HepG2 (cell line): ENCODE results near the gene PHTF2. TPM values are rescaled to one million over a fixed set of nuclear protein-coding genes. Genes with fewer than 3 reads are reported as not detected.

ENCODE experiments used
- ATAC-seq: fragments of 200-7000 bp; cut with Tn5 transposase; 3 replicates; pipeline ENCODE4 v1.9.1; 2020; ENCODE audit warnings: mild to moderate bottlenecking, moderate library complexity
- BruUV-seq: library from RNA; stranded (reverse); fragments of 400-500 nt; replicated peaks from 2 replicates; lab custom pipeline; 2021; lab: Mats Ljungman, UMichigan
- CTCF ChIA-PET: fragments of 300-600 bp; formaldehyde crosslinking; extraction: SDS; loops from one replicate; lab custom pipeline; 2021; ENCODE audit warnings: low total read pairs, inconsistent platforms, low intra/inter-chr PET ratio; lab: Yijun Ruan, JAX
- POLR2A ChIA-PET: fragments of 350-600 bp; sonication (Branson Sonifier 250); formaldehyde crosslinking; loops from one replicate; lab custom pipeline; 2020; ENCODE audit warnings: antibody characterized with exemption, inconsistent platforms; lab: Yijun Ruan, JAX
- DNase-seq: peaks from one replicate; pipeline ENCODE4 v3.0.0-alpha.2; 2015; ENCODE audit warnings: low spot score
- FAIRE-seq: peaks from 3 replicates; lab custom pipeline; 2011; peaks lifted over from hg19 to GRCh38; lab: Jason Lieb, UNC
- H2AFZ ChIP-seq: one replicate; pipeline ENCODE4 v1.6.1; 2011; ENCODE audit warnings: low read length, inconsistent platforms
- H3K27ac ChIP-seq: fragments of 300-600 bp; 3 replicates; pipeline ENCODE4 v1.8.0; 2011; ENCODE audit warnings: mixed run types, mild to moderate bottlenecking, mixed read lengths, low read length, inconsistent platforms; ENCODE audit not compliant: insufficient read depth; ENCODE audit errors: extremely low read length
- H3K27me3 ChIP-seq, 2 experiments: fragments of 200-600 bp in 1 of 2; 2 replicates in 1 of 2; 3 replicates in 1 of 2; pipeline versions ENCODE4 v1.6.0 to v1.8.0; 2011; ENCODE audit warnings: low read length in 2 of 2, mild to moderate bottlenecking in 2 of 2, moderate library complexity in 2 of 2, inconsistent platforms in 1 of 2; ENCODE audit not compliant: insufficient read depth in 2 of 2, control insufficient read depth in 1 of 2
- H3K36me3 ChIP-seq, 2 experiments: fragments of 200-600 bp in 1 of 2; replicated peaks in 1 of 2; 2 replicates in 1 of 2; 3 replicates in 1 of 2; pipeline versions ENCODE4 v1.5.1 to v1.8.0; 2011; ENCODE audit warnings: low read length in 2 of 2, inconsistent platforms in 1 of 2; ENCODE audit not compliant: insufficient read depth in 2 of 2, control insufficient read depth in 1 of 2
- H3K4me1 ChIP-seq: 2 replicates; pipeline ENCODE4 v1.5.1; 2012; ENCODE audit warnings: low read length, inconsistent platforms; ENCODE audit not compliant: insufficient read depth
- H3K4me2 ChIP-seq: 2 replicates; pipeline ENCODE4 v1.6.0; 2011; ENCODE audit warnings: low read depth, low read length, inconsistent platforms
- H3K4me3 ChIP-seq, 3 experiments: fragments of 200-600 bp in 1 of 3; sonication (generic), shearing (Covaris generic) in 1 of 3; replicated peaks in 1 of 3; 2 replicates each; pipeline ENCODE4 v1.5.1; 2011 to 2016; ENCODE audit warnings: low read length in 3 of 3, inconsistent platforms in 2 of 3, low read depth in 2 of 3, mild to moderate bottlenecking in 2 of 3, control low read depth in 1 of 3, mixed read lengths in 1 of 3; ENCODE audit not compliant: insufficient read depth in 1 of 3
- H3K79me2 ChIP-seq: one replicate; pipeline ENCODE4 v1.6.1; 2011; ENCODE audit warnings: low read length, inconsistent platforms; ENCODE audit not compliant: insufficient read depth
- H3K9ac ChIP-seq: 2 replicates; pipeline ENCODE4 v1.6.0; 2011; ENCODE audit warnings: mild to moderate bottlenecking, low read depth, low read length, inconsistent platforms; ENCODE audit not compliant: insufficient read depth
- H3K9me3 ChIP-seq: 2 replicates; pipeline ENCODE4 v1.5.1; 2012; ENCODE audit warnings: mild to moderate bottlenecking, low read length
- H4K20me1 ChIP-seq: 2 replicates; pipeline ENCODE4 v1.6.0; 2011; ENCODE audit warnings: inconsistent platforms, mild to moderate bottlenecking, low read length, moderate library complexity; ENCODE audit not compliant: insufficient read depth
- AHR ChIP-seq: IDR thresholded peaks from 2 replicates; pipeline ENCODE4 v1.6.1; 2018; ENCODE audit warnings: missing genetic modification reagents, missing compliant biosample characterization
- KMT2B ChIP-seq: IDR thresholded peaks from 2 replicates; pipeline ENCODE4 v1.6.1; 2016; ENCODE audit warnings: missing genetic modification reagents, missing compliant biosample characterization
- MATR3 ChIP-seq: sonication (generic); formaldehyde crosslinking; IDR thresholded peaks from 2 replicates; pipeline ENCODE4 v1.4.0; 2020; ENCODE audit warnings: missing genetic modification reagents
- NCOR1 ChIP-seq: fragments of 200-600 bp; sonication (generic); IDR thresholded peaks from 2 replicates; pipeline ENCODE4 v1.7.0; 2017; ENCODE audit warnings: antibody characterized with exemption, low read length, borderline replicate concordance
- SNAPC5 ChIP-seq: sonication (generic); formaldehyde crosslinking; IDR thresholded peaks from 2 replicates; pipeline ENCODE4 v1.8.1; 2023; ENCODE audit warnings: mild to moderate bottlenecking, missing genetic modification reagents, borderline replicate concordance
- ZBTB26 ChIP-seq: IDR thresholded peaks from 2 replicates; pipeline ENCODE4 v1.6.1; 2016; ENCODE audit warnings: missing compliant biosample characterization, missing genetic modification reagents, borderline replicate concordance
- ZBTB37 ChIP-seq: sonication (generic); formaldehyde crosslinking; IDR thresholded peaks from 2 replicates; pipeline ENCODE4 v1.4.0; 2020; ENCODE audit warnings: mild to moderate bottlenecking, missing genetic modification reagents
- ZNF224 ChIP-seq: sonication (generic); formaldehyde crosslinking; IDR thresholded peaks from 2 replicates; pipeline ENCODE4 v1.5.0; 2020; ENCODE audit warnings: mild to moderate bottlenecking, missing genetic modification reagents
- ZNF281 ChIP-seq: sonication (generic); formaldehyde crosslinking; IDR thresholded peaks from 2 replicates; pipeline ENCODE4 v1.4.0; 2020; ENCODE audit warnings: missing genetic modification reagents, borderline replicate concordance
- ZNF331 ChIP-seq: sonication (generic); formaldehyde crosslinking; IDR thresholded peaks from 2 replicates; pipeline ENCODE4 v1.4.0; 2020; ENCODE audit warnings: missing genetic modification reagents
- ZNF33A ChIP-seq: sonication (generic); formaldehyde crosslinking; IDR thresholded peaks from 2 replicates; pipeline ENCODE4 v1.5.1; 2020; ENCODE audit warnings: missing genetic modification reagents, mild to moderate bottlenecking, moderate library complexity, borderline replicate concordance
- ZNF34 ChIP-seq: sonication (generic); formaldehyde crosslinking; IDR thresholded peaks from 2 replicates; pipeline ENCODE4 v1.4.0; 2020; ENCODE audit warnings: mild to moderate bottlenecking, missing genetic modification reagents, borderline replicate concordance
- ZNF615 ChIP-seq: sonication (generic); formaldehyde crosslinking; IDR thresholded peaks from 2 replicates; pipeline ENCODE4 v1.5.0; 2020; ENCODE audit warnings: mild to moderate bottlenecking, missing genetic modification reagents, borderline replicate concordance
- ZNF772 ChIP-seq: sonication (generic); formaldehyde crosslinking; IDR thresholded peaks from 2 replicates; pipeline ENCODE4 v1.5.0; 2020; ENCODE audit warnings: mild to moderate bottlenecking, missing genetic modification reagents
- WGBS: methylation state at CpG from one replicate; pipeline ENCODE4 v1.1.6; 2017; ENCODE audit warnings: low lambda C conversion rate; 5-methylcytosine and 5-hydroxymethylcytosine counted together
- in situ Hi-C: cut with HindIII; loops from 2 replicates; pipeline ENCODE4 v1.10.0; 2017; ENCODE audit warnings: low pct_unique_long_range_greater_than_20kb; ENCODE audit not compliant: extremely low pct_ligation_motif_present
- intact Hi-C: fragments of 100-400 bp; cut with micrococcal nuclease; formaldehyde crosslinking; loops from one replicate; pipeline ENCODE4 v1.10.0; 2022; ENCODE audit not compliant: unreplicated experiment
- polyA plus RNA-seq, 8 experiments: library from polyadenylated mRNA; depleted of rRNA in 3 of 8; stranded (reverse) in 7 of 8; unstranded in 1 of 8; fragments of >200 nt; fragmentation: Illumina TruSeq in 4 of 8; extraction: Trizol in 4 of 8; gene quantifications; 2 replicates each; pipeline versions ENCODE4 v1.2.1 to v1.2.3, GENCODE V29; 2011 to 2016; ENCODE audit warnings: low read depth in 4 of 8, missing spikeins in 1 of 8, mixed read lengths in 1 of 8; ENCODE audit not compliant: insufficient read depth in 1 of 8
- total RNA-seq, 5 experiments: library from RNA; depleted of rRNA; stranded (reverse); fragments of >200 nt; fragmentation: Illumina TruSeq; extraction: Trizol; gene quantifications; 2 replicates each; pipeline ENCODE4 v1.2.3, GENCODE V29; 2016; ENCODE audit warnings: low read depth in 1 of 5
- TF ChIP-seq, protein P1 (sequence below): sonication (generic); formaldehyde crosslinking; IDR thresholded peaks from 2 replicates; pipeline ENCODE4 v1.8.0; 2022; ENCODE audit warnings: missing genetic modification reagents, low read depth, mild to moderate bottlenecking, borderline replicate concordance
- TF ChIP-seq, protein P2 (sequence below): sonication (generic); formaldehyde crosslinking; IDR thresholded peaks from 2 replicates; pipeline ENCODE4 v1.5.0; 2020; ENCODE audit warnings: mild to moderate bottlenecking, missing genetic modification reagents

The PHTF2 gene
- total and polyA plus RNA-seq, 2 of the 13 experiments (the other 11 are each of a cell fraction or from before 2014, with no cell fraction given): 7.4 to 10.2 TPM

DNA sequence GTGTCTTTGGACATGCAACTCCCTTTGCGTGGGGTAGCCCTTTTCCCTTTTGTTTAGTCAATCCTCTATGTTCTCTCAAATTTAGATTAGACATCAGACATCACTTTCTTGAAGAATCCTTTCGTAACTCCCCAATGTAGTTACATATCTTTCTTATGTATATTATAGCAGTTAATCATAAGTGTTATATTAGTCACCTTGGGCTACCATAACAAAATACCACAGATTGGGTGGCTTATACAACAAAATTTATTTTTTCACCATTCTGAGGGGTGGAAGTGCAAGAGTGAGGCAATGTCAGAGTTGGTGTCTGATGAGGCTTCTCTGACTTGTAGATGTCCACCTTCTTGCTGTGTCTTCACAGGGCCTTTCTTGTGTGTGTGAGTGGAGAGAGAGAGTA lies 105.7 kb downstream of the PHTF2 start (continued):
- no peak for TF ChIP-seq ZNF331
- no peak for TF ChIP-seq ZBTB37 (CRISPR knock-in tag)
- no peak for TF ChIP-seq NCOR1
- no peak for TF ChIP-seq SNAPC5 (CRISPR knock-in tag)
- TF ChIP-seq ZNF33A: no peak
- TF ChIP-seq KMT2B (CRISPR knock-in tag): no peak
- TF ChIP-seq, protein P1, sequence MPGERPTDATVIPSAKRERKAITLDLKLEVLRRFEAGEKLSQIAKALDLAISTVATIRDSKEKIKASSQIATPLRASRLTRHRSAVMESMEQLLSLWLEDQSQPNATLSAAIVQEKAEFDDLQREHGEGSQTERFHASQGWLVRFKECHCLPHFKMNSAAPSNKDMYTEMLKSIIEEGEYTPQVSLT (CRISPR knock-in tag): no peak

DNA sequence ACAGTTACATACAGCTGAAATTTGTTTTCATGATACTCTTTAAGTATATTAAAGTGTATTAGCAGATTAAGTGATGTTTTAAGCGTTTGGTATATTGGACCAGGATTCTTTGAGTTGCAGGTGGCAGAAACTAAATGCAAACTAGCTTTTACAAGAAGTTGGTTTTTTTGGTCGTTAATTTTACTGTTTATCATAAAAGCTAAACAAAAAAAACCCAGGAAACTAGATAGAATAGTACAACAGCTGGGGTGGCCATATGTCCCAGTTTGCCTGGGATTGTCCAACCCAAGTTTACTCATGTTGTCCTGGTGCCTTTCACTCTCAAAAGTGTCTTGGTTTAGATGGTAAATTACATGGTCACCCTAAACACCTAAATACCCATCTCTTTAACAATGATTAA lies 108.7 kb downstream of the PHTF2 start:
- in situ Hi-C loops: no loop called here
- intact Hi-C loops: no loop called here
- no TSS peak for BruUV-seq
- DNase-seq (no peak), ATAC-seq (no peak), FAIRE-seq (no peak)
- Histone ChIP-seq H3K4me3 (no peak overlapping the region), H3K9me3 (no peaks in the 10 kb centered on the region), H3K9ac (no peak overlapping the region), H3K27me3 (no peaks in the 10 kb centered on the region), H4K20me1 (no peaks in the 10 kb centered on the region), H3K79me2 (no peaks in the 10 kb centered on the region), H2AFZ (no peak overlapping the region), H3K4me1 (no peaks in the 10 kb centered on the region), H3K4me2 (no peak overlapping the region), H3K36me3 (peaks cover 0 to 2% of the 10 kb centered on the region in 2 experiments; a peak in 1 of 5 replicates), H3K27ac (no peak overlapping the region)
- CTCF ChIA-PET: no interaction called here
- WGBS: 74% methylated on average over 2 of the region's 2 CpGs
- POLR2A ChIA-PET: no interaction called here
- TF ChIP-seq ZNF224 (CRISPR knock-in tag) (no peak), ZNF615 (CRISPR knock-in tag) (no peak), AHR (CRISPR knock-in tag) (no peak), ZNF281 (CRISPR knock-in tag) (no peak), ZBTB26 (CRISPR knock-in tag) (no peak), ZNF34 (CRISPR knock-in tag) (no peak), MATR3 (no peak), ZNF772 (CRISPR knock-in tag) (no peak)
- TF ChIP-seq, protein P2, sequence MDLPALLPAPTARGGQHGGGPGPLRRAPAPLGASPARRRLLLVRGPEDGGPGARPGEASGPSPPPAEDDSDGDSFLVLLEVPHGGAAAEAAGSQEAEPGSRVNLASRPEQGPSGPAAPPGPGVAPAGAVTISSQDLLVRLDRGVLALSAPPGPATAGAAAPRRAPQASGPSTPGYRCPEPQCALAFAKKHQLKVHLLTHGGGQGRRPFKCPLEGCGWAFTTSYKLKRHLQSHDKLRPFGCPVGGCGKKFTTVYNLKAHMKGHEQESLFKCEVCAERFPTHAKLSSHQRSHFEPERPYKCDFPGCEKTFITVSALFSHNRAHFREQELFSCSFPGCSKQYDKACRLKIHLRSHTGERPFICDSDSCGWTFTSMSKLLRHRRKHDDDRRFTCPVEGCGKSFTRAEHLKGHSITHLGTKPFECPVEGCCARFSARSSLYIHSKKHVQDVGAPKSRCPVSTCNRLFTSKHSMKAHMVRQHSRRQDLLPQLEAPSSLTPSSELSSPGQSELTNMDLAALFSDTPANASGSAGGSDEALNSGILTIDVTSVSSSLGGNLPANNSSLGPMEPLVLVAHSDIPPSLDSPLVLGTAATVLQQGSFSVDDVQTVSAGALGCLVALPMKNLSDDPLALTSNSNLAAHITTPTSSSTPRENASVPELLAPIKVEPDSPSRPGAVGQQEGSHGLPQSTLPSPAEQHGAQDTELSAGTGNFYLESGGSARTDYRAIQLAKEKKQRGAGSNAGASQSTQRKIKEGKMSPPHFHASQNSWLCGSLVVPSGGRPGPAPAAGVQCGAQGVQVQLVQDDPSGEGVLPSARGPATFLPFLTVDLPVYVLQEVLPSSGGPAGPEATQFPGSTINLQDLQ: no peak
